Neural cell (in vitro differentiated cells): ENCODE measurements around the gene KLF5. TPM values are rescaled to one million over a fixed set of nuclear protein-coding genes. Genes with fewer than 3 reads are reported as not detected.

ENCODE experiments used
- H2AFZ ChIP-seq: fragments of 200-600, 300-800 bp; sonication (generic), shearing (Covaris generic); 2 replicates; pipeline ENCODE4 v1.6.0; 2014; ENCODE audit warnings: low read depth, mild to moderate bottlenecking, antibody characterized with exemption, low read length, moderate library complexity
- H3F3A ChIP-seq: fragments of 200-600 bp; shearing (Covaris generic); 2 replicates; pipeline ENCODE4 v1.6.1; 2016; ENCODE audit warnings: mild to moderate bottlenecking, moderate library complexity, mixed read lengths, antibody characterized with exemption, low read length; ENCODE audit not compliant: insufficient read depth, poor library complexity, severe bottlenecking
- H3K27ac ChIP-seq: fragments of 200-600, 300-800 bp; sonication (generic), shearing (Covaris generic); 2 replicates; pipeline ENCODE4 v1.5.1; 2014; ENCODE audit warnings: mild to moderate bottlenecking, low read length, moderate library complexity
- H3K27me3 ChIP-seq: fragments of 300-800, 200-600 bp; sonication (generic), shearing (Covaris generic); 2 replicates; pipeline ENCODE4 v1.6.0; 2014; ENCODE audit warnings: mild to moderate bottlenecking, low read depth, low read length, moderate library complexity; ENCODE audit not compliant: insufficient read depth
- H3K36me3 ChIP-seq: fragments of 300-800, 200-600 bp; sonication (generic), shearing (Covaris generic); 2 replicates; pipeline ENCODE4 v1.5.1; 2014; ENCODE audit warnings: mild to moderate bottlenecking, antibody characterized with exemption, low read length, moderate library complexity; ENCODE audit not compliant: insufficient read depth
- H3K4me2 ChIP-seq: fragments of 300-800, 200-600 bp; sonication (generic), shearing (Covaris generic); 2 replicates; pipeline ENCODE4 v1.6.0; 2014; ENCODE audit warnings: mild to moderate bottlenecking, low read length
- H3K4me3 ChIP-seq: fragments of 300-800, 200-600 bp; sonication (generic), shearing (Covaris generic); 2 replicates; pipeline ENCODE4 v1.5.1; 2014; ENCODE audit warnings: mild to moderate bottlenecking, low read length, moderate library complexity
- H3K79me2 ChIP-seq: fragments of 200-600 bp; shearing (Covaris generic); replicated peaks from 2 replicates; pipeline ENCODE4 v1.6.0; 2014; ENCODE audit warnings: mild to moderate bottlenecking, low read length, moderate library complexity; ENCODE audit not compliant: insufficient read depth
- H3K9ac ChIP-seq: fragments of 300-800, 200-600 bp; sonication (generic), shearing (Covaris generic); 2 replicates; pipeline ENCODE4 v1.6.1; 2016; ENCODE audit warnings: mild to moderate bottlenecking, low read length, mixed read lengths
- H3K9me2 ChIP-seq: fragments of 200-600 bp; shearing (Covaris generic); 2 replicates; pipeline ENCODE4 v1.6.1; 2016; ENCODE audit warnings: mild to moderate bottlenecking, low read length, mixed read lengths; ENCODE audit not compliant: insufficient read depth
- H3K9me3 ChIP-seq: fragments of 200-600, 300-800 bp; sonication (generic), shearing (Covaris generic); 2 replicates; pipeline ENCODE4 v1.6.1; 2016; ENCODE audit warnings: mild to moderate bottlenecking, mixed run types, low read length, moderate library complexity, mixed read lengths
- H4K20me1 ChIP-seq: fragments of 200-600 bp; shearing (Covaris generic); 2 replicates; pipeline ENCODE4 v1.6.1; 2016; ENCODE audit warnings: mild to moderate bottlenecking, mixed run types; ENCODE audit not compliant: insufficient read depth
- CTCF ChIP-seq: fragments of 450-650 bp; IDR thresholded peaks from 2 replicates; pipeline ENCODE4 v1.5.1; 2014; ENCODE audit warnings: antibody characterized with exemption, mild to moderate bottlenecking, moderate library complexity; ENCODE audit not compliant: poor library complexity, severe bottlenecking
- EP300 ChIP-seq: fragments of 450-650 bp; conservative IDR thresholded peaks from 2 replicates; pipeline ENCODE4 v1.6.1; 2014; ENCODE audit warnings: antibody characterized with exemption, mild to moderate bottlenecking, moderate library complexity; ENCODE audit not compliant: poor library complexity, severe bottlenecking
- EZH2 ChIP-seq: fragments of 200-600, 300-800 bp; shearing (Covaris generic), sonication (generic); IDR thresholded peaks from 2 replicates; pipeline ENCODE4 v1.6.1; 2014; ENCODE audit warnings: antibody characterized with exemption, low read length, borderline replicate concordance, mild to moderate bottlenecking; ENCODE audit not compliant: insufficient read depth, poor library complexity, severe bottlenecking
- MXI1 ChIP-seq: fragments of 450-650 bp; conservative IDR thresholded peaks from 2 replicates; pipeline ENCODE4 v1.6.1; 2014; ENCODE audit warnings: antibody characterized with exemption, mild to moderate bottlenecking; ENCODE audit not compliant: poor library complexity, severe bottlenecking
- POLR2AphosphoS5 ChIP-seq: IDR thresholded peaks from 2 replicates; pipeline ENCODE4 v1.6.1; 2012
- RAD21 ChIP-seq: fragments of 450-650 bp; conservative IDR thresholded peaks from 2 replicates; pipeline ENCODE4 v1.6.1; 2014; ENCODE audit warnings: antibody characterized with exemption, mild to moderate bottlenecking, moderate library complexity
- REST ChIP-seq: IDR thresholded peaks from 2 replicates; pipeline ENCODE4 v1.6.1; 2012; ENCODE audit warnings: borderline replicate concordance
- SMC3 ChIP-seq: fragments of 450-650 bp; conservative IDR thresholded peaks from 2 replicates; pipeline ENCODE4 v1.6.1; 2014; ENCODE audit warnings: antibody characterized with exemption, mild to moderate bottlenecking, moderate library complexity; ENCODE audit not compliant: poor library complexity
- TAF1 ChIP-seq: IDR thresholded peaks from 2 replicates; pipeline ENCODE4 v1.6.1; 2012; ENCODE audit warnings: low read depth
- polyA plus RNA-seq: library from polyadenylated mRNA; depleted of rRNA; stranded (reverse); fragments of >200 nt; gene quantifications from 2 replicates; pipeline ENCODE4 v1.2.3, GENCODE V29; 2014

Gene KLF5
- polyA plus RNA-seq, 1 donor from 2014 or later: 0.26 TPM

- H3K27ac ChIP-seq: no peak overlapping the region
- no peak overlapping the region for H3K9ac ChIP-seq
- H3K79me2 ChIP-seq: no peaks in the 10 kb centered on the region
- no peak overlapping the region for H3K4me3 ChIP-seq
- H3K9me3 ChIP-seq: no peaks in the 10 kb centered on the region
- H3K27me3 ChIP-seq: no peaks in the 10 kb centered on the region
- H2AFZ ChIP-seq: no peak overlapping the region
- H3K4me2 ChIP-seq: no peak overlapping the region
- H3K36me3 ChIP-seq: no peaks in the 10 kb centered on the region
- no peaks in the 10 kb centered on the region for H4K20me1 ChIP-seq
- H3K9me2 ChIP-seq: no peaks in the 10 kb centered on the region
- TF ChIP-seq POLR2AphosphoS5 (no peak), RAD21 (no peak), EP300 (no peak), REST (no peak), TAF1 (no peak), SMC3 (no peak), MXI1 (no peak), EZH2 (no peak)
- no peaks in the 10 kb centered on the region for H3F3A ChIP-seq
Measured at GRCh38 chr13:73069206-73069805, 10.5 kb downstream of the KLF5 start.

- no peaks in the 10 kb centered on the region for H3F3A ChIP-seq
- no peak for TF ChIP-seq MXI1
- TF ChIP-seq REST: no peak
- TF ChIP-seq EZH2: no peak
- no peak for TF ChIP-seq EP300
- no peak for TF ChIP-seq TAF1
- TF ChIP-seq SMC3: no peak
- TF ChIP-seq POLR2AphosphoS5: no peak
- TF ChIP-seq RAD21: no peak
- TF ChIP-seq CTCF: no peak
- H3K9me3 ChIP-seq: no peaks in the 10 kb centered on the region
- H3K27me3 ChIP-seq: no peaks in the 10 kb centered on the region
- no peaks in the 10 kb centered on the region for H3K79me2 ChIP-seq
- H4K20me1 ChIP-seq: no peaks in the 10 kb centered on the region
- no peaks in the 10 kb centered on the region for H3K36me3 ChIP-seq
- no peaks in the 10 kb centered on the region for H3K9me2 ChIP-seq
- no peak overlapping the region for H3K9ac ChIP-seq
- H3K4me2 ChIP-seq: no peak overlapping the region
- no peak overlapping the region for H3K27ac ChIP-seq
- no peak overlapping the region for H3K4me3 ChIP-seq
- no peak overlapping the region for H2AFZ ChIP-seq
Measured at GRCh38 chr13:73070451-73071098, 11.8 kb downstream of the KLF5 start.
